ENCODE measurements around the gene ZFYVE19. TPM values are rescaled to one million over a fixed set of nuclear protein-coding genes. Genes with fewer than 3 reads are reported as not detected.

Gene ZFYVE19
- total and polyA plus RNA-seq, 2 donors (not counting 3 experiments of a cell fraction or from before 2014, with no cell fraction given): 29.7 to 47.2 TPM

- no peaks in the 10 kb centered on the region for H3K9me1 ChIP-seq (replicated peaks; ENCODE audit: control insufficient read depth, extremely low read depth, insufficient read depth, low read length)
- H3K27ac ChIP-seq (ENCODE audit: insufficient read depth, low read depth, low read length): no peak overlapping the region
- H3K9ac ChIP-seq (replicated peaks; ENCODE audit: extremely low read depth, insufficient read depth, low read length): no peak overlapping the region
- H3K4me1 ChIP-seq (ENCODE audit: control insufficient read depth, extremely low read depth, insufficient read depth, low read length): no peaks in the 10 kb centered on the region
- no peak overlapping the region for H3K4me2 ChIP-seq (ENCODE audit: insufficient read depth, low read length)
- H3K79me2 ChIP-seq (ENCODE audit: control insufficient read depth, insufficient read depth, low read length): no peaks in the 10 kb centered on the region
- no peak overlapping the region for H3K4me3 ChIP-seq (replicated peaks in 1 of 3; ENCODE audit: insufficient read depth in 1 of 3, low read depth in 1 of 3, low read length in 3 of 3)
- dilution Hi-C loops (cut with MboI; ENCODE audit: extremely low pct_ligation_motif_present, low sequenced_read_pairs): no loop called here
- no peak for DNase-seq (ENCODE audit: low read depth, low spot score)
- no TSS peak for BruUV-seq (replicated peaks)
- H4K20me1 ChIP-seq (replicated peaks; ENCODE audit: control insufficient read depth, extremely low read depth, insufficient read depth, low read length): no peaks in the 10 kb centered on the region
- no peak for FAIRE-seq
- no peak for TF ChIP-seq POLR2A (IDR thresholded peaks at IDR 0.05; ENCODE audit: low read depth, low read length)
- TF ChIP-seq GATA2 (IDR thresholded peaks at IDR 0.05; ENCODE audit: insufficient read depth, insufficient read length, low read depth, low read length): no peak
- no peak for TF ChIP-seq FOS (IDR thresholded peaks at IDR 0.05; ENCODE audit: borderline replicate concordance, insufficient read depth, low read length)
- TF ChIP-seq JUN (IDR thresholded peaks at IDR 0.05; ENCODE audit: borderline replicate concordance, insufficient read depth, insufficient read length, low read depth): no peak
- TF ChIP-seq MYC (IDR thresholded peaks at IDR 0.05; ENCODE audit: low read depth, low read length): no peak
- TF ChIP-seq, protein P1, sequence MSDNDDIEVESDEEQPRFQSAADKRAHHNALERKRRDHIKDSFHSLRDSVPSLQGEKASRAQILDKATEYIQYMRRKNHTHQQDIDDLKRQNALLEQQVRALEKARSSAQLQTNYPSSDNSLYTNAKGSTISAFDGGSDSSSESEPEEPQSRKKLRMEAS (IDR thresholded peaks at IDR 0.05; ENCODE audit: insufficient read depth, insufficient read length): no peak
- no peak for TF ChIP-seq CTCF (IDR thresholded peaks at IDR 0.05; ENCODE audit: extremely low read depth in 1 of 2, insufficient read depth in 1 of 2, low read depth in 1 of 2, low read length in 2 of 2)
- no peak for TF ChIP-seq EZH2 (IDR thresholded peaks at IDR 0.05; ENCODE audit: borderline replicate concordance, low read depth, low read length, severe bottlenecking)
- no peak for TF ChIP-seq POLR2AphosphoS5 (IDR thresholded peaks at IDR 0.05; ENCODE audit: insufficient read depth, low read depth, low read length)
- ChIA-PET CTCF (interaction anchor here (2.3 kb wide), 1 partner anchor 20 kb away, joined by 5 read pairs; no protein-coding TSS in a partner anchor), POLR2A (no interaction called here)
- no peaks in the 10 kb centered on the region for H3K27me3 ChIP-seq (ENCODE audit: control insufficient read depth in 2 of 2, insufficient read depth in 2 of 2, low read length in 2 of 2)
- H2AFZ ChIP-seq (ENCODE audit: low read depth, low read length): no peak overlapping the region
- H3K9me3 ChIP-seq (replicated peaks; ENCODE audit: control insufficient read depth, insufficient read depth, low read length): no peaks in the 10 kb centered on the region
- H3K36me3 ChIP-seq (ENCODE audit: control insufficient read depth in 2 of 2, extremely low read depth in 1 of 2, insufficient read depth in 2 of 2, low read length in 2 of 2): no peaks in the 10 kb centered on the region
- intact Hi-C loops (cut with micrococcal nuclease): no loop called here
These were observed 46.5 kb downstream of the ZFYVE19 start for GRCh38 chr15:40853241-40853890.

Data from endothelial cell of umbilical vein (primary cell).